ENCODE data around the gene ANO10. TPM values are rescaled to one million over a fixed set of nuclear protein-coding genes. Genes with fewer than 3 reads are reported as not detected.

The ANO10 gene
- total and polyA plus RNA-seq, 2 donors (not counting 3 experiments of a cell fraction or from before 2014, with no cell fraction given) = 28.4 to 45.8 TPM

GRCh38 chr3:43391621-43392020 is 230.2 kb downstream of the ANO10 start:
- no peak overlapping the region for H3K4me3 ChIP-seq (replicated peaks in 1 of 3; ENCODE audit: insufficient read depth in 1 of 3, low read depth in 1 of 3, low read length in 3 of 3)
- H3K27me3 ChIP-seq (ENCODE audit: control insufficient read depth in 2 of 2, insufficient read depth in 2 of 2, low read length in 2 of 2) = no peaks in the 10 kb centered on the region
- peaks cover 80% of the 10 kb centered on the region for H3K4me1 ChIP-seq (ENCODE audit: control insufficient read depth, extremely low read depth, insufficient read depth, low read length)
- DNase-seq (ENCODE audit: low read depth, low spot score) = no peak
- no peak overlapping the region for H2AFZ ChIP-seq (ENCODE audit: low read depth, low read length)
- no peaks in the 10 kb centered on the region for H3K9me1 ChIP-seq (replicated peaks; ENCODE audit: control insufficient read depth, extremely low read depth, insufficient read depth, low read length)
- H3K4me2 ChIP-seq (ENCODE audit: insufficient read depth, low read length) = no peak overlapping the region
- no peaks in the 10 kb centered on the region for H3K36me3 ChIP-seq (ENCODE audit: control insufficient read depth in 2 of 2, extremely low read depth in 1 of 2, insufficient read depth in 2 of 2, low read length in 2 of 2)
- H3K27ac ChIP-seq (ENCODE audit: insufficient read depth, low read depth, low read length) = peak overlapping the region; percentile 97
- no peaks in the 10 kb centered on the region for H3K9me3 ChIP-seq (replicated peaks; ENCODE audit: control insufficient read depth, insufficient read depth, low read length)
- POLR2A ChIA-PET = no interaction called here
- peaks cover 13% of the 10 kb centered on the region for H3K79me2 ChIP-seq (ENCODE audit: control insufficient read depth, insufficient read depth, low read length)
- dilution Hi-C loops (cut with MboI; ENCODE audit: extremely low pct_ligation_motif_present, low sequenced_read_pairs) = loop anchor here (25.0 kb wide), 1 partner anchor 204 kb away; no protein-coding TSS in a partner anchor
- intact Hi-C loops (cut with micrococcal nuclease) = loop anchor here (5.0 to 10.0 kb wide), 2 partner anchors 233 to 301 kb away; partner anchors contain the start of genes ABHD5 and ANO10
- CTCF ChIA-PET = interaction anchor here (0.8 kb wide), 1 partner anchor 112 kb away, joined by 3 read pairs; no protein-coding TSS in a partner anchor
- no TSS peak for BruUV-seq (replicated peaks)
- H3K9ac ChIP-seq (replicated peaks; ENCODE audit: extremely low read depth, insufficient read depth, low read length) = peak overlapping the region; percentile 74
- no peak for FAIRE-seq
- H4K20me1 ChIP-seq (replicated peaks; ENCODE audit: control insufficient read depth, extremely low read depth, insufficient read depth, low read length) = no peaks in the 10 kb centered on the region
- TF ChIP-seq MAX (IDR thresholded peaks at IDR 0.05; ENCODE audit: insufficient read depth, insufficient read length) = no peak
- TF ChIP-seq MYC (IDR thresholded peaks at IDR 0.05; ENCODE audit: low read depth, low read length) = no peak
- TF ChIP-seq GATA2 (IDR thresholded peaks at IDR 0.05; ENCODE audit: insufficient read depth, insufficient read length, low read depth, low read length) = no peak
- no peak for TF ChIP-seq JUN (IDR thresholded peaks at IDR 0.05; ENCODE audit: borderline replicate concordance, insufficient read depth, insufficient read length, low read depth)
- TF ChIP-seq CTCF (IDR thresholded peaks at IDR 0.05; ENCODE audit: extremely low read depth in 1 of 2, insufficient read depth in 1 of 2, low read depth in 1 of 2, low read length in 2 of 2) = no peak
- no peak for TF ChIP-seq EZH2 (IDR thresholded peaks at IDR 0.05; ENCODE audit: borderline replicate concordance, low read depth, low read length, severe bottlenecking)
- TF ChIP-seq POLR2AphosphoS5 (IDR thresholded peaks at IDR 0.05; ENCODE audit: insufficient read depth, low read depth, low read length) = no peak
- TF ChIP-seq POLR2A (IDR thresholded peaks at IDR 0.05; ENCODE audit: low read depth, low read length) = no peak
- TF ChIP-seq FOS (IDR thresholded peaks at IDR 0.05; ENCODE audit: borderline replicate concordance, insufficient read depth, low read length) = no peak
